Upper lobe of left lung (tissue), 6 donors: ENCODE data around the gene CNTNAP5. TPM values are rescaled to one million over a fixed set of nuclear protein-coding genes. Genes with fewer than 3 reads are reported as not detected.

Experiments
- ATAC-seq, 2 donors: fragments of 200-7000 bp; cut with Tn5 transposase; one replicate each; pipeline ENCODE4 v1.9.1; 2022; ENCODE audit warnings: mild to moderate bottlenecking in 2 of 2, moderate library complexity in 2 of 2; ENCODE audit not compliant: low FRiP score in 2 of 2
- DNase-seq, 2 donors: peaks; one replicate each; pipeline ENCODE4 v3.0.0-alpha.2; 2019 to 2020
- H3K27ac ChIP-seq, 4 donors: fragments of 200-600 bp; sonication (generic); one replicate each; pipeline ENCODE4 v1.5.1; 2016 to 2019
- H3K27me3 ChIP-seq, 4 donors: fragments of 200-600 bp; sonication (generic); one replicate each; pipeline ENCODE4 v1.5.1; 2017 to 2019
- H3K36me3 ChIP-seq, 4 donors: fragments of 200-600 bp; sonication (generic); one replicate each; pipeline ENCODE4 v1.5.1; 2016 to 2019
- H3K4me1 ChIP-seq, 4 donors: fragments of 200-600 bp; sonication (generic); one replicate each; pipeline ENCODE4 v1.5.1; 2018 to 2019
- H3K4me3 ChIP-seq, 4 donors: fragments of 200-600 bp; sonication (generic); one replicate each; pipeline ENCODE4 v1.5.1; 2017 to 2019; ENCODE audit warnings: mild to moderate bottlenecking in 2 of 4, moderate library complexity in 1 of 4
- H3K9me3 ChIP-seq, 4 donors: fragments of 200-600 bp; sonication (generic); one replicate each; pipeline ENCODE4 v1.5.1; 2018 to 2019
- CTCF ChIP-seq, 6 experiments: fragments of 450-650 bp in 4 of 6; fragments of 200-600 bp in 2 of 6; sonication (generic) in 2 of 6; IDR thresholded peaks; one replicate each; pipeline ENCODE4 v1.5.1; 2016 to 2019; ENCODE audit warnings: antibody characterized with exemption in 6 of 6
- EP300 ChIP-seq, 4 donors: sonication (generic); formaldehyde crosslinking; IDR thresholded peaks; one replicate each; pipeline ENCODE4 v1.5.1; 2017; ENCODE audit warnings: antibody characterized with exemption in 4 of 4, control low read depth in 2 of 4
- POLR2A ChIP-seq, 4 donors: fragments of 450-650 bp; IDR thresholded peaks; one replicate each; pipeline ENCODE4 v1.5.1; 2016 to 2017; ENCODE audit warnings: antibody characterized with exemption in 4 of 4, mild to moderate bottlenecking in 2 of 4
- POLR2AphosphoS5 ChIP-seq, 2 donors: sonication (generic); formaldehyde crosslinking; IDR thresholded peaks; one replicate each; pipeline ENCODE4 v1.5.1; 2017; ENCODE audit warnings: antibody characterized with exemption in 2 of 2
- WGBS, 2 donors: methylation state at CpG; one replicate each; pipeline ENCODE4 v1.1.5; 2017 to 2018; 5-methylcytosine and 5-hydroxymethylcytosine counted together
- total RNA-seq, 6 donors: library from RNA; depleted of rRNA in 4 of 6; stranded (reverse); fragments of >200 nt in 4 of 6; gene quantifications; one replicate each; pipeline versions ENCODE4 v1.1.0 to v1.2.1, GENCODE V29; 2016 to 2021
- donor health status: DM: no; HTN: no; CAD: no; lungs with moderate emphysema.
- donor health status: DM: no; HTN: yes; CAD: no; lungs with severe emphysema.

The CNTNAP5 gene
- total RNA-seq, 6 donors from 2014 or later, result not detected

- peaks cover 0 to 25% (median 3%) of the 10 kb centered on the region in 4 donors for H3K9me3 ChIP-seq
- H3K27me3 ChIP-seq, result no peaks in the 10 kb centered on the region
- no peak for ATAC-seq
- H3K36me3 ChIP-seq, result no peaks in the 10 kb centered on the region
- no peak for DNase-seq
- 71 to 77% methylated on average over 1 of the region's 1 CpG for WGBS, 2 donors
- no peak for TF ChIP-seq POLR2A (IDR thresholded peaks at IDR 0.05)
- no peak for TF ChIP-seq CTCF (IDR thresholded peaks at IDR 0.05)
- no peak for TF ChIP-seq POLR2AphosphoS5 (IDR thresholded peaks at IDR 0.05)
- TF ChIP-seq EP300 (IDR thresholded peaks at IDR 0.05), result no peak
- H3K4me3 ChIP-seq, result no peak overlapping the region
- H3K27ac ChIP-seq, result no peak overlapping the region
- no peaks in the 10 kb centered on the region for H3K4me1 ChIP-seq
Measured at GRCh38 chr2:124693156-124693555, 668.1 kb downstream of the CNTNAP5 start.

GRCh38 chr2:124698979-124699565, 674.0 kb downstream of the CNTNAP5 start:
- Histone ChIP-seq H3K9me3 (no peaks in the 10 kb centered on the region), H3K27ac (no peak overlapping the region), H3K36me3 (no peaks in the 10 kb centered on the region), H3K27me3 (no peaks in the 10 kb centered on the region), H3K4me1 (no peaks in the 10 kb centered on the region), H3K4me3 (no peak overlapping the region)
- ATAC-seq (no peak), DNase-seq (no peak)
- WGBS, 2 donors, result 66 to 68% methylated on average over 4 of the region's 4 CpGs
- no peak for TF ChIP-seq POLR2A (IDR thresholded peaks at IDR 0.05)
- no peak for TF ChIP-seq CTCF (IDR thresholded peaks at IDR 0.05)
- no peak for TF ChIP-seq POLR2AphosphoS5 (IDR thresholded peaks at IDR 0.05)
- TF ChIP-seq EP300 (IDR thresholded peaks at IDR 0.05), result no peak

DNA sequence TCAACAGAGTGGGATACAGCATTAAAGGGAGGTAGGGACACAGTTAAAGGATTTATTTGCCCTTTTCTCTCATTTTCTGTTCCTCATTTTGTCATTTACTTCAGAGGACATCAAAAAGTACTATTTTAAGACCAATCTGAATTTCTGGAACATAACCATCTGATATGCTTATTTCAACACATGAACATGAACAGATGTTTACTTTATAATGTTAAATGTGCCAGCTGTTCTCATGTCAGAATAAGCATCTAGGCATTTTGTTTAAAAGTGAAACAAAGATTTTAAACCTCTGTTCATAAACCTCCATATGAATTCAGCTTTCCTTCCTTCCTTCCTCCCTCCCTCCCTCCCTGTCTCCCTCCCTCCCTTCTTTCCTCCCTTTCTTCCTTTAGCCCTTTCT, 677.7 kb downstream of the CNTNAP5 start:
- no peak overlapping the region for H3K27ac ChIP-seq
- H3K9me3 ChIP-seq, result no peaks in the 10 kb centered on the region
- no peaks in the 10 kb centered on the region for H3K36me3 ChIP-seq
- TF ChIP-seq POLR2A (IDR thresholded peaks at IDR 0.05), result no peak
- no peak for TF ChIP-seq EP300 (IDR thresholded peaks at IDR 0.05)
- no peak for TF ChIP-seq CTCF (IDR thresholded peaks at IDR 0.05)
- TF ChIP-seq POLR2AphosphoS5 (IDR thresholded peaks at IDR 0.05), result no peak
- ATAC-seq (no peak), DNase-seq (no peak)
- H3K4me1 ChIP-seq, result no peaks in the 10 kb centered on the region
- no peaks in the 10 kb centered on the region for H3K27me3 ChIP-seq
- H3K4me3 ChIP-seq, result no peak overlapping the region

DNA sequence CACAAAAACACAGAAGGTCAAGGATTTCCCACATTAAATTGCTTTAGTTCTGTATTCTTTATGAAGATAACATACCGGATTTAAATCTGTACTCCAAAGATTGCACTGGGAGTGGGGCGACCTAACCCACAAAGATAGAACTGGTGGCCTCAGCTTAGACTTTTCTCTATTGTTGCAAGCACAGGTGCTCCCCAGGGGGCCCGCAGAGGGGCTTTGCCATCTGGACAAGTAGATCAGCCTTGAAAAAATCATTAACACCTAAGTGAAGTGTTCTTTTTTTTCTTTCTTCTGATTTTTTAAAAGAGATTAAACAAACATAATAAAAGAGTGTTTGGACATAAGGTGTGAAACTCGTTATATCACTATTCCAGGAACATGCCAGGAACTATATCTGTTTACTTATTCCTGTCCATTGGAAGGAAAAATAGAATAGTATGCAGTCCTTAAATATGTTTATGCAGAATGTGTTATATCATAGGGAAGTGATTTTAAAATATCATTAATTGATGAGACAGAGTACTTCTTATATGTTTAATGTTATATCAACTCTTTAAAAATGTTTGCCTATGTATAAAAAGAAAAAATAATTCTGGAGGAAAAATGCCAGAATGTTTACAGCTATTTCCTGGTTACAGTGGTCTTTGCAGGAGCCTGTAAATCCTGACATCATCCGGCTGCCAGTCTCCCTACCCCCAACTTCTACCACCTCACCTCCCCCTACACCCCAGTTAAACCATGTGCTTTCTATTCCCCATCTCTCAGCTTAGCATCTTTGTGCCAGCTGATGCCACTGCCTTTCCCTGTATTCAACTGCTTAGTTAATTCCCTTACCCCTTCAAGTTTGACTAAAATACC, 679.2 kb downstream of the CNTNAP5 start:
- no peak overlapping the region for H3K4me3 ChIP-seq
- DNase-seq (no peak), ATAC-seq (no peak)
- WGBS, 2 donors, result 46 to 48% methylated on average over 5 of the region's 5 CpGs
- H3K36me3 ChIP-seq, result no peaks in the 10 kb centered on the region
- no peaks in the 10 kb centered on the region for H3K27me3 ChIP-seq
- no peaks in the 10 kb centered on the region for H3K4me1 ChIP-seq
- no peaks in the 10 kb centered on the region for H3K9me3 ChIP-seq
- TF ChIP-seq CTCF (IDR thresholded peaks at IDR 0.05) (no peak), POLR2AphosphoS5 (IDR thresholded peaks at IDR 0.05) (no peak), POLR2A (IDR thresholded peaks at IDR 0.05) (no peak), EP300 (IDR thresholded peaks at IDR 0.05) (no peak)
- H3K27ac ChIP-seq, result no peak overlapping the region
